GM19372 (cell line): ENCODE measurements around the gene PRLH.

Experiments
- ATAC-seq: cut with Tn5 transposase; IDR thresholded peaks from one replicate; pipeline ENCODE4 v1.9.1; 2021; ENCODE audit warnings: mild to moderate bottlenecking, low read depth, moderate library complexity; ENCODE audit not compliant: unreplicated experiment

PRLH gene

DNA sequence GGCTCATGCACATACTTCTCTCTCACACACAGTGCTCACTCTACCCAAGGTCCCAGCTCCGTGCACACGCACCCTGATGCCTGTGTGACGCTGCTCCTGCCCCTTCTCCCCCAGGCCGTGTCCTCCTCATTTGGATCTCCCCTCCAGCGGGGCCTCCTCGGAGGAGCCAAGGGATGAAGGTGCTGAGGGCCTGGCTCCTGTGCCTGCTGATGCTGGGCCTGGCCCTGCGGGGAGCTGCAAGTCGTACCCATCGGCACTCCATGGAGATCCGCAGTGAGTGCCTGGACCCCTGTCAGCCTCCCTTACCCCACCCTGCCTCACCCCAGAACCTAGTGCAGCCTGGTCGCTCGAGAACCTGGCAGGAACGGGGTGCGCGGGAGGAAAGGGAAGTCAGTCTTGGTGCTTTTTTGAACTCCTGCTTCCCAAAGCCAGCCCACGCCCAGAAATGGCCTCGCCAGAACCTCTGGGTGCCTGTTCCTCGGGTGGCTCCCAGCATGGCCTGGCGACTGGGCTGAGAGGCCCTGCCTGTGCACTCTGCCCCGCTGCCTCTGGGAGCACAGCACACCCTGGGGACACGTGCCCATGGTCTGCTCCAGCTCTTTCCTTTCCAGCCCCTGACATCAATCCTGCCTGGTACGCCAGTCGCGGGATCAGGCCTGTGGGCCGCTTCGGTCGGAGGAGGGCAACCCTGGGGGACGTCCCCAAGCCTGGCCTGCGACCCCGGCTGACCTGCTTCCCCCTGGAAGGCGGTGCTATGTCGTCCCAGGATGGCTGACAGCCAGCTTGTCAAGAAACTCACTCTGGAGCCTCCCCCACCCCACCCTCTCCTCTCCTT lies at the start of gene PRLH:
PRLH (plus strand) TSS at position 174 of the 835 bp plus-strand sequence; CDS start at position 174, 0 bp downstream.
- no peak for ATAC-seq

DNA sequence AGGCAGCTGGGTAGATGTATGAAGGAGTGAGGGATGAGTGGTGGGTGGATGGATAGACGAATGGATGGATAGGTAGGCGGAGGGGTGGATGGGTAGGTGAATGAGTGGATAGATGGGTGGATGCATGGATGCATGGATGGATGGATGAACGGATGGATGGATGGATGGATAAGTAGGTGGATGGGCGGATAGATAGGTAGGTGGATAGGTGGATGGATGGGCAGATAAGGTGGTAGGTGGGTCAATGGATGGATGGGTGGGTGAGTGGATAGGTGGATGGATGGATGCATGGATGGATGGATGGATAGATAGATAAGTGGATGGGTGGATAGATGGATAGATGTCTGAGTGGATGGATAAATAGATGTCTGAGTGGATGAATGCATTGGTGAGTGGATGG lies 49.2 kb upstream of the PRLH start:
- ATAC-seq, result no peak

DNA sequence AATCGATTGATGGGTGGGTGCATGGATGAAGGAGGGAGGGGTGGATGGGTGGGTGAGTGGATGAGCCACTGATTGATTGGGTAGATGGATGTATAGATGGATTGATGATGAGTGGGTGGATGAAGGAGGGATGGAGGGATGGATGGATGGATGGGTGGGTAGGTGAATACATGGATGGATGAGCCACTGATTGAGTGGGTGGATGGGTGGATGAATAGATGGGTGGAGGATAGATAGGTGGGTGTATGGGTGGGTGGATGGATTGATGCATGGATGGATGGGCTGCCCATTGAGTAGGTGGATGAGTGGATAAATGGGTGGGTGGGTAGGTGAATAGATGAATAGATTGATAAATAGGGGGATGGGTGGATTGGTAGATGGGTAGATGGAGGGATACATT lies 48.4 kb upstream of the PRLH start:
- no peak for ATAC-seq

- ATAC-seq, result no peak
These were observed 46.7 kb upstream of the PRLH start for GRCh38 chr2:237519506-237520245.

- no peak for ATAC-seq
These were observed 46.1 kb upstream of the PRLH start for GRCh38 chr2:237520290-237520689.

- ATAC-seq, result no peak
These were observed 41.7 kb upstream of the PRLH start for GRCh38 chr2:237524631-237525030.

DNA sequence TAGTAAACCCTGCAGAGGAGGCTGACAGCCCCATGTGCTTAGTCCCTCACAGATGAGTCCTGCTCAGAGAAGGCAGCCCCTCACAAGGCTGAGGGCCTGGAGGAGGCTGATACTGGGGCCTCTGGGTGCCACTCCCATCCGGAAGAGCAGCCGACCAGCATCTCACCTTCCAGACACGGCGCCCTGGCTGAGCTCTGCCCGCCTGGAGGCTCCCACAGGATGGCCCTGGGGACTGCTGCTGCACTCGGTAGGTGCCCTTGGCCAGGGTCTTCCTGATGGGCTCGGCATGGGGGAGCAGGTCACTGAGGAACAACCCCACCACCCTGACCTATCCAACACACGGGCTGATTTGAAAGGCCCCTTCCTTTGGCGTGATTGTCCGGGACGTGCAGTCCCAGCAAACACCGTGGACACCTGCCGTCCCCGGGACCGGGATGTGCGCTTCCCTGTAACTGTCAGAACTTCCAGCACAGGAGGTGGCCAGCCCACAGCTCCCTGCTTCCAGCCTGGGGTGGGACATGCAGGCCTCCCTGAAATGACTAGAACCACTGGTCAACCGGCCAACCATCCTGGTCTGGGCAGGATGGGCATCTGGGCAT lies 40.7 kb upstream of the PRLH start:
- ATAC-seq, result no peak

DNA sequence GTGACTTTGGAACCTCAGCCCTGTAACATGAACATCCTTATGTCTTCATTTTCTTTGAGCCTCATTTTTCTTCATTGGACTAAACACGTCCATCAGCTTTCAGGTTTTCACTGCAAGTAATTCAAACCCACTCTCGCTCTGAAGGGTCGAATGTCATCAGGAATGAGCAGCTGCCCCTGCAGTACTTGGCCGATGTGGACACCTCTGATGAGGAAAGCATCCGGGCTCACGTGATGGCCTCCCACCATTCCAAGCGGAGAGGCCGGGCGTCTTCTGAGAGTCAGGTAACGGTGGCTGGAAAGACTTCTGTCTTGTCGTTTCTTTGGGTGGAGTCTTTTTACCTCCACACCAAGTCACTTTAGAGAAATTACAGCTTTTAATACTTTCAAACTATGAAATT lies 39.1 kb upstream of the PRLH start:
- ATAC-seq, result no peak

GRCh38 chr2:237527766-237528165 lies 38.6 kb upstream of the PRLH start:
- no peak for ATAC-seq

DNA sequence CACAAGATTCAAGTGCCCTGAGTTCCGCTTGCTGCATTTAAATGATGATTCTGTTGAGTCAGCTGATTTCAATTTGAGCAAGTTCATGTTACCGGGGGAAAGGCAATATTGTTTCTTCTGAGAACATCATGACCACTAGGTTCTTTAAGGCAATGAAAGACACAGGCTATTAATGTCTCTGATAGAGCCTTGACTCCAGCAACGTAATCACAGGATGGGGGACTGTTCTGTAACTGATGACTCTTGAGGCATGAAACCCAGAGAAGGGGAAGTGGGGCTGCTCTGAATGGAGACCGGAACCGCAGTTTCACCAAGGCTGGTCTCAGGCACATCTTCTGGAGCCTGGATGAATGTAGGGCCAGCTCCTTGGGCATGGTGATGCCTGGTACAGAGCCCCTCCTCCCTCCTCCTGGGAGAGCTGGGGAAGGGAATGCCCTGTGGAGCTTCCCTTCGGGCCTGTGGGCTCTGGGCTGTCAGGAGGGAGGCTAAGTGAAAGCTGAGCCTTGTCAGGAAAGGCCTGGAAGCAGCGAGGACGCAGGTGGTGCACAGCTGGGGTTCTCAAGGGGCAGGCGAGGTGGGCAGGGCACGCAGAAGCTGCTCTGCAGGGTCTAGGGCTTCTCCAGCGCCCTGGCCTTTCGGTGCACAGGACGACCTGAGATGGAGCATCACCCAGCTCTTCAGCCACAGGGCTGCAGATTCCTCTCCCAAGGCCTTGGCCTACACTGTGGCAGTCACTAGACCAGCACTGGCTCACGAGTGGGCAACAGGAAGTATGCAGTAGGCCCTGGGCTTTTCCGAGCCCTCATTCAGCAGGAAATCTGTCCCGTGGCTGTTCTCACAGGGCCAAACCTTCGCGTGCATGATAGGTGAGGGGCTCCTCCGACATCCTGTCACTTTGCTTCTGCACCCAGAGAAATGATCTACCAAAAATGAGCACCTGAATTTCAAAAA lies 36.6 kb upstream of the PRLH start:
- ATAC-seq, result peak; percentile 82

DNA sequence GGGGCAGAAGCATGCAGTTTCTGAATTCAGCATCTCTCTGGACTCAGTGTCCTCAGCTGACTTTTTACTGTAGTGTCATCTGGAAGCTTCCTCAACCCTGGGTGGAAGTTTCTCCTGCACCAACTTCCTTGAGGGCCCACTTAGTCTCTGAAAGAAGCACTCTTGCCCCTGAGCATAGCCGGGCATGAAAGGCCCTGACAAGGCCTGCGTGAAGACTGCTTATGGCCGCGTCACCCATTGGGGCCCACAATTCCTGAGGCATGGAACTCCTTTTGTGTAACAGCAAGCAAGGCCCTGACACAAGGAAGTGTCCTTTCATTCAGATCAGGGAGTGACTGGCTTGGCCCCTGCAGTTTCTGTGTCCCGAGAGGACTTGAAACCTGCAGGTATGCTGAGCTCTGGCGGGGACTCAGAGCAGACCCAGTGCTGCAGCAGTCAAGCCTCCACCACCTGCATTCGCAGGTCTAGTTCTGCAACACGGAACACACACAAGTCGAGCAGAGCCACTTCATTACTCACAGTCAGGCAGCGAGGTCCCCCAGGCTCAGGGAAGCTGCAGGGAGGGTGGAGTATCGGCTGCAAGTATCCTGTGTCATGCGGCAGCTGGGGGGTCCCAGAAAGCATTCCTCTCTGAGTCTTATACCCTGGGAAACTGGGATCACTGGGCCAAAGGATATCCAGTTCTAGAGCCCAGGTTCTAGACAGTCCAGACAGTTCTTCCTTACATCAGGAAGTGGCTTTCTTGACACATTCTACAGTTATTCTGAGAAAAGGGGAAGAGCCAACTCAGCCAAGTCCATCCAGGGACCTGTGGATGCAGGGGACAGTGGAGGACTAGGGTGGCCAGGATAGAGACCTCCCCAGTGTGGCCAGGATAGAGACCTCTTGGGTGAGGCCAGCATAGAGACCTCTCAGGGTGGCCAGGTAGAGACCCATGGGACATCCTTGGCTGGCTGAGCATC lies 35.6 kb upstream of the PRLH start:
- no peak for ATAC-seq

DNA sequence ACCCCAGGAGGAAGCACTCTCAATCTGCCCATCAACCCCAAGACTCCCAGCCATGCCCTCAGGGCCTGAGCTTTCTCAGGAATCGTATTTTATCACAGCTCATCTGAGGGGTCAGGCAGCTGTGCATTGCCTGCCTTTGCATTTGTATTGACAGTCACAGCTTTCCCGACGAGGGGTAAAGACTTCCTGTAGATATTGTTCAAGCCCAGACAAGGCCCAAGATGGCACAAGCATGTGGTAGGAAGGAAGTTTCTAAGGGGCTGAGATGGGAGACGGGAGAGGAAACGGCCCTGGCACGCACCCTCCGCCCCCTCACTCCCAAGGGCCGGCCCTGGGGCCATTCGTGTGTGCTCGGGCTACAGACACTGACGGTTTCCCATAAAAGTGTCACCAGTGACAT lies 34.2 kb upstream of the PRLH start:
- no peak for ATAC-seq

- no peak for ATAC-seq
These were observed 32.7 kb upstream of the PRLH start for GRCh38 chr2:237533668-237534161.

DNA sequence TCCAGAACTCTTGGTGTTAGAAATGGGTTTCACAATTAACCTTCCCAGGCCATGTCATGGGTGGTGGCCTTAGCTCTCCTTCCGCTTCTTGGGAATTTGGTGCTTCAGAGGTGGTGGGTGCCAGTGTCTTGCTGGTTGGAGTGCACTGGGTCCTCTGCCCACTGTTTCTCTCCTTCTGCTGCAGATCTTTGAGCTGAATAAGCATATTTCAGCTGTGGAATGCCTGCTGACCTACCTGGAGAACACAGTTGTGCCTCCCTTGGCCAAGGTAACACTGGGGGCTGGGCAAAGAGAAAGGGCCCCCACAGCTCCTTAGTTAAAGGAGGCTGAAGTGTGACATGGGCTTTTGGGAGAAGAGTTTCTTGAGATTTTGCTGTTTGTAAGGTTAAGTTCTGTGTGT lies 32.0 kb upstream of the PRLH start:
- ATAC-seq, result no peak

DNA sequence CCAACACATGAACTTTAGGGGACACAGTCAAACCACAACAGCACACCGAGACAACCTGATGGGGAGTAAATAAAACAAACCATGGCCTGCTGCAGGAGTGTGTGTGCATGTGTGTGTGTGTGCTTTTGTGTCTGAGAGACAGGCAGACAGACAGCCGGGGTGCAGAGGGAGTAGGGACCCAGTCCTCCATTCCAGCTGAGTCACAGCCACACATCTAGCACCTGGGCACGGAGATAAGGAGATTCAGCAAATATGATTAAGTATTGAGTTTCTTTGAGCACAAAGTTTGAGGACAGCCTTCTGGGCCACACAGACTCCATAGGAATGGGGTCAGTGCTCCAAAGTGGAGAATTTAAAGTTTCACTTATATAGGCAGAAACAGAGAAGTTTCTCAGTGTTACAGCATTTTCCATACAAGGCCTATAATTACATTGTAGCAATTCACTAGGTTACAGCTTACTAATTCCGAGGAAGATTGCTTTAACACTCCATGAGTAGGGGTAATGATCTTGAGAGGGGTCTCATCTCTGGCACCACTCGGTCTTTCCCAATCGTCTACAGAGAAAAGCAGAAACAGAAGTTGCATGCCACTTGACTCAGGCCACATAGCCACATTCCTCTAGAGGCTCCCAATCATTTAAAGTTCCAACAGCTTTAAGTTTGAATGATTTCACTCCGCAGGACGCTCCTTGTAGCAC lies 30.8 kb upstream of the PRLH start:
- ATAC-seq, result no peak

GRCh38 chr2:237536083-237536415 lies 30.3 kb upstream of the PRLH start:
- ATAC-seq, result no peak

DNA sequence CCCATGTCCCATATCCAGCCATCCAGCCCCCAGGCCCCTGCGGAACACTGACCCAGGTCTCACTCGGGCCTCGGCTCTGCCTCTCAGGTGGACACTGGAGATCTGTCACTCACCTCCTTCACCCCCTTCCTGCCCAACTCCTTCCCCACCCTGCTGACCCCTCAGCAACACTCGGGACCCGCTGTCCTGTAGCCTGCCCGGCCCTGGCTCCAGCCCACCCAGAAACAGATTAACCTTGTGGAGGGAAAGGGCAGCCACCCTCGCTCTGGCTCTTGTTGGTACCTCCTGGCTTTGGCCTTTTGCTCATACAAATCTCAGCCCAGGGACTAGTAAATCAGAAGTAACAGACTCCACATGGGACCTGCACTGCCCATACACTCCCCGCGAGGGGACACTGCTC lies 29.8 kb upstream of the PRLH start:
- ATAC-seq, result no peak

DNA sequence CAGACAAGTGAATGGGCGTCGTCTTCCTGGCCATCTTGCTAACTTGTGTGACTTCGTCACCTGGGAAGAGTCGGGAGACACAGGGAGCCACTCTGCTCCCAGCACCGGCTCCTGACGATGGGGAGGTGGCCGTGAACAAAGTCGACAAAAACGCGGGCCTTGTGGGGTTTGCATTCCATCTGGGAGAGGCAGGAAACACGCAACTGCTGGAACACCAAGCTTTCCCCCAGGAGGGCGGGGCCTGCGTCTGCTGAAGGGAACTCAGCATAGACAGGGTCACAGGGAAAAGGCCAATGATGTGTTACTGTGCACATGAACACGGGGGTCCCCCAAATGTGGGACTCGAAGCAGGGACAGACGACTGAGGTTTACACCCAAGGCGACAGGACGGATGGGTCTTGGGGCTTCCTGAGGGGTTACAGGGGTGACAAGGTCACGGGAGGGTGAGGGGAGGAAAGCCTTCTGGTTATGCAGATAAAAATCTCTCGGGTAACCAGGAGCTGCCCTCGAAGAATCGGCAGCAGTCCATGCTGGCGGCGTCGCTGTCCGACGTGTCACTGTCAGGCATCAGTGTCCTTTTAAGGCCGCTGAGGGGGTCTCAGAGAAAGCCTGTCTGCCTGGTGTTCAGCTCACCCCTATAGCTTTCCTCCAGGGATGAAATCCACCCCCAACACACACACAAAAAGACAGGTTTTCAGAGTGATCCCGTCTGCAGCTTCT lies 28.2 kb upstream of the PRLH start:
- no peak for ATAC-seq
